ENCODE measurements around the gene PSEN1.
"Not testable (repeated sequence)": the region's sequence is repeated elsewhere in the genome, so short reads cannot be mapped to it uniquely, and the experiment has no call there.

The PSEN1 gene

GRCh38 chr14:73170686-73171085 lies 34.4 kb downstream of the PSEN1 start:
- in situ Hi-C loops (cut with MboI; ENCODE audit: low sequenced_read_pairs, unreplicated experiment) = loop anchor here (5.0 kb wide), 1 partner anchor 302 kb away; no protein-coding TSS in a partner anchor
- TF ChIP-seq CTCF (IDR thresholded peaks at IDR 0.05; ENCODE audit: borderline replicate concordance, control extremely low read depth, extremely low read depth, insufficient read depth, missing control alignments) = no peak
- no peak for DNase-seq (ENCODE audit: low spot score)

- TF ChIP-seq CTCF (IDR thresholded peaks at IDR 0.05; ENCODE audit: borderline replicate concordance, control extremely low read depth, extremely low read depth, insufficient read depth, missing control alignments) = no peak
- in situ Hi-C loops (cut with MboI; ENCODE audit: low sequenced_read_pairs, unreplicated experiment) = loop anchor here (5.0 kb wide), 1 partner anchor 300 kb away; no protein-coding TSS in a partner anchor
These were observed 36.2 kb downstream of the PSEN1 start for GRCh38 chr14:73172500-73172899.

GRCh38 chr14:73173092-73173735 lies 36.9 kb downstream of the PSEN1 start:
- in situ Hi-C loops (cut with MboI; ENCODE audit: low sequenced_read_pairs, unreplicated experiment) = loop anchor here (5.0 kb wide), 1 partner anchor 299 kb away; no protein-coding TSS in a partner anchor
- peak; percentile 50 for DNase-seq (ENCODE audit: low spot score)
- TF ChIP-seq CTCF (IDR thresholded peaks at IDR 0.05; ENCODE audit: borderline replicate concordance, control extremely low read depth, extremely low read depth, insufficient read depth, missing control alignments) = peak; percentile 8

More at GRCh38 chr14:73172500-73172899, 36.2 kb downstream of the PSEN1 start:
- DNase-seq (ENCODE audit: low spot score) = no peak

- in situ Hi-C loops (cut with MboI; ENCODE audit: low sequenced_read_pairs, unreplicated experiment) = no loop called here
- no peak for TF ChIP-seq CTCF (IDR thresholded peaks at IDR 0.05; ENCODE audit: borderline replicate concordance, control extremely low read depth, extremely low read depth, insufficient read depth, missing control alignments)
- DNase-seq (ENCODE audit: low spot score) = no peak
These were observed 40.4 kb downstream of the PSEN1 start for GRCh38 chr14:73176685-73177084.

- in situ Hi-C loops (cut with MboI; ENCODE audit: low sequenced_read_pairs, unreplicated experiment) = no loop called here
- TF ChIP-seq CTCF (IDR thresholded peaks at IDR 0.05; ENCODE audit: borderline replicate concordance, control extremely low read depth, extremely low read depth, insufficient read depth, missing control alignments) = no peak
- no peak for DNase-seq (ENCODE audit: low spot score)
These were observed 44.1 kb downstream of the PSEN1 start for GRCh38 chr14:73180385-73180805.

GRCh38 chr14:73180969-73181368 lies 44.7 kb downstream of the PSEN1 start:
- DNase-seq (ENCODE audit: low spot score); in situ Hi-C loops (cut with MboI; ENCODE audit: low sequenced_read_pairs, unreplicated experiment): not testable (repeated sequence)

GRCh38 chr14:73188501-73188911 lies 52.2 kb downstream of the PSEN1 start:
- no peak for DNase-seq (ENCODE audit: low spot score)
- in situ Hi-C loops (cut with MboI; ENCODE audit: low sequenced_read_pairs, unreplicated experiment) = no loop called here
- no peak for TF ChIP-seq CTCF (IDR thresholded peaks at IDR 0.05; ENCODE audit: borderline replicate concordance, control extremely low read depth, extremely low read depth, insufficient read depth, missing control alignments)

Data from GM13976 (cell line).